ENCODE measurements around the gene CCM2.

- TF ChIP-seq, protein P1, sequence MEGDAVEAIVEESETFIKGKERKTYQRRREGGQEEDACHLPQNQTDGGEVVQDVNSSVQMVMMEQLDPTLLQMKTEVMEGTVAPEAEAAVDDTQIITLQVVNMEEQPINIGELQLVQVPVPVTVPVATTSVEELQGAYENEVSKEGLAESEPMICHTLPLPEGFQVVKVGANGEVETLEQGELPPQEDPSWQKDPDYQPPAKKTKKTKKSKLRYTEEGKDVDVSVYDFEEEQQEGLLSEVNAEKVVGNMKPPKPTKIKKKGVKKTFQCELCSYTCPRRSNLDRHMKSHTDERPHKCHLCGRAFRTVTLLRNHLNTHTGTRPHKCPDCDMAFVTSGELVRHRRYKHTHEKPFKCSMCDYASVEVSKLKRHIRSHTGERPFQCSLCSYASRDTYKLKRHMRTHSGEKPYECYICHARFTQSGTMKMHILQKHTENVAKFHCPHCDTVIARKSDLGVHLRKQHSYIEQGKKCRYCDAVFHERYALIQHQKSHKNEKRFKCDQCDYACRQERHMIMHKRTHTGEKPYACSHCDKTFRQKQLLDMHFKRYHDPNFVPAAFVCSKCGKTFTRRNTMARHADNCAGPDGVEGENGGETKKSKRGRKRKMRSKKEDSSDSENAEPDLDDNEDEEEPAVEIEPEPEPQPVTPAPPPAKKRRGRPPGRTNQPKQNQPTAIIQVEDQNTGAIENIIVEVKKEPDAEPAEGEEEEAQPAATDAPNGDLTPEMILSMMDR (conservative IDR thresholded peaks at IDR 0.05), result no peak
- TF ChIP-seq ZFX (IDR thresholded peaks at IDR 0.05), result no peak
Observed at GRCh38 chr7:45088821-45089340, 88.9 kb downstream of the CCM2 start, which contains the start of gene NACAD.
